Endodermal cell (in vitro differentiated cells): ENCODE data around the gene TYW1. TPM values are rescaled to one million over a fixed set of nuclear protein-coding genes. Genes with fewer than 3 reads are reported as not detected.

Source experiments
- DNase-seq: peaks from one replicate; pipeline ENCODE4 v3.0.0-alpha.2; 2017
- H3K27ac ChIP-seq: 2 replicates; pipeline ENCODE4 v1.5.1; 2013; ENCODE audit warnings: mild to moderate bottlenecking, low read depth, low read length, moderate library complexity
- H3K27me3 ChIP-seq: 2 replicates; pipeline ENCODE4 v1.6.1; 2013; ENCODE audit warnings: mild to moderate bottlenecking, low read length, moderate library complexity; ENCODE audit not compliant: insufficient read depth, control insufficient read depth, poor library complexity, severe bottlenecking
- H3K36me3 ChIP-seq: 2 replicates; pipeline ENCODE4 v1.7.0; 2013; ENCODE audit warnings: mild to moderate bottlenecking, low read length, moderate library complexity; ENCODE audit not compliant: control insufficient read depth, insufficient read depth
- H3K4me1 ChIP-seq: one replicate; pipeline ENCODE4 v1.7.0; 2013; ENCODE audit warnings: low read length; ENCODE audit not compliant: control insufficient read depth, insufficient read depth
- H3K4me3 ChIP-seq: 2 replicates; pipeline ENCODE4 v1.5.1; 2013; ENCODE audit warnings: mild to moderate bottlenecking, low read length, moderate library complexity
- H3K9ac ChIP-seq: 2 replicates; pipeline ENCODE4 v1.6.1; 2013; ENCODE audit warnings: mild to moderate bottlenecking, low read length, moderate library complexity; ENCODE audit not compliant: poor library complexity, severe bottlenecking; ENCODE audit errors: extremely low read depth
- H3K9me3 ChIP-seq: 2 replicates; pipeline ENCODE4 v1.6.1; 2013; ENCODE audit warnings: mild to moderate bottlenecking, low read length, moderate library complexity; ENCODE audit not compliant: control insufficient read depth
- H3K27ac Mint-ChIP-seq: 2 replicates; pipeline ENCODE4 v1.8.0; 2020; ENCODE audit warnings: mixed read lengths
- H3K27me3 Mint-ChIP-seq: 2 replicates; pipeline ENCODE4 v1.8.0; 2021; ENCODE audit warnings: mild to moderate bottlenecking, mixed read lengths; ENCODE audit not compliant: insufficient read depth
- H3K36me3 Mint-ChIP-seq: 2 replicates; pipeline ENCODE4 v1.8.0; 2020; ENCODE audit warnings: low read depth, mixed read lengths
- H3K4me1 Mint-ChIP-seq: 2 replicates; pipeline ENCODE4 v1.8.0; 2020; ENCODE audit warnings: mixed read lengths
- H3K4me3 Mint-ChIP-seq: 2 replicates; pipeline ENCODE4 v1.8.0; 2020; ENCODE audit warnings: mild to moderate bottlenecking, moderate library complexity, mixed read lengths
- H3K9me3 Mint-ChIP-seq: 2 replicates; pipeline ENCODE4 v1.8.0; 2020; ENCODE audit warnings: mild to moderate bottlenecking, mixed read lengths
- WGBS, 2 experiments: methylation state at CpG; one replicate each; pipeline versions ENCODE4 v1.1.5 to v1.1.7; 2013; ENCODE audit warnings: missing lambda C conversion rate in 2 of 2, mixed read lengths in 1 of 2; ENCODE audit not compliant: insufficient coverage in 1 of 2, insufficient read length in 1 of 2; 5-methylcytosine and 5-hydroxymethylcytosine counted together
- total RNA-seq, 2 donors: library from RNA; stranded (reverse); fragmentation: NEBNext Ultra II Directional in 1 of 2; extraction: Animal tissue kit (Norgen Biotek cat#: 25700) in 1 of 2; gene quantifications; 2 replicates in 1 of 2; 3 replicates in 1 of 2; pipeline ENCODE4 v1.2.1, GENCODE V29; 2021
- TF ChIP-seq, protein P1 (sequence below): fragments of 200-600 bp; sonication (generic); conservative IDR thresholded peaks from 2 replicates; pipeline ENCODE4 v1.5.0; 2021; ENCODE audit warnings: antibody characterized with exemption, mild to moderate bottlenecking

TYW1 gene
- total RNA-seq, 2 donors from 2014 or later, result 17.8 to 18.7 TPM

DNA sequence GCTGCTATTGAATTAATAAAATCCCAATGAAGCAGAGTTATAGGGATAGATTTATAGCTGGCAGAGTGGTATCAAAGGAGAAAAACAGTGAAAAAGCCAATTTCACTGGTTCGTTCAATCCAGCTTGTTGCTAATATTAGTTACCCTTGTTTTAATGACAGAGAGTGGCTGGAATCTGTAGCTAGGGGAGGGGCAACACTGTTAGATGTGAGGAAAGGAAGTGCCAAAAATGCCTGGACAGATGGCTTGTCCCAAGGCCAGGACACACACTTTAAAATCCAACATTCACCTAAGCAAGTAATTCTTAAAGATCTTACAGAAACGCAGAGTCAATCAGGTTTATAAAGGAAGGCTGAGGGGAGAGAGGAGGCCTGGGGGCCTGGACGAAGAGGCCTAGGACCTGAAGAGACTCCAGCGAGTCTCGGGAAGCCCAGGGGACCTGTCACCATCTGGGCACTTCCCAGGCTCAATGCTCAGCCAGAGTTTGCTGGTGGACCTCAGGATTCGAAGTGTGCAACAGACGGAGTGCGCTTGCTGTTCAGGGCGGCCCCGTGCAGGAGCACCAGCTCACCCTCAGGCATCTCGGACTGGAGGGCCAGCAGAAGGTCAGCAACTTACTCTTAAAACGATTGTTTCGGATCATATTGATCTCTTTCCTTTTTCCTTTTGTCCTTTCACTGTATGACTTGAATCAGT is 38.9 kb upstream of the TYW1 start:
- Histone ChIP-seq H3K4me1 (no peaks in the 10 kb centered on the region), H3K9ac (no peak overlapping the region), H3K27me3 (no peaks in the 10 kb centered on the region), H3K9me3 (no peaks in the 10 kb centered on the region), H3K4me3 (no peak overlapping the region), H3K27ac (peak overlapping the region; percentile 13), H3K36me3 (peaks cover 41% of the 10 kb centered on the region)
- Mint-ChIP-seq H3K27me3 (no peaks in the 10 kb centered on the region), H3K36me3 (peaks cover 62% of the 10 kb centered on the region), H3K4me1 (no peaks in the 10 kb centered on the region), H3K4me3 (no peak overlapping the region), H3K9me3 (no peaks in the 10 kb centered on the region), H3K27ac (no peak overlapping the region)
- TF ChIP-seq, protein P1, sequence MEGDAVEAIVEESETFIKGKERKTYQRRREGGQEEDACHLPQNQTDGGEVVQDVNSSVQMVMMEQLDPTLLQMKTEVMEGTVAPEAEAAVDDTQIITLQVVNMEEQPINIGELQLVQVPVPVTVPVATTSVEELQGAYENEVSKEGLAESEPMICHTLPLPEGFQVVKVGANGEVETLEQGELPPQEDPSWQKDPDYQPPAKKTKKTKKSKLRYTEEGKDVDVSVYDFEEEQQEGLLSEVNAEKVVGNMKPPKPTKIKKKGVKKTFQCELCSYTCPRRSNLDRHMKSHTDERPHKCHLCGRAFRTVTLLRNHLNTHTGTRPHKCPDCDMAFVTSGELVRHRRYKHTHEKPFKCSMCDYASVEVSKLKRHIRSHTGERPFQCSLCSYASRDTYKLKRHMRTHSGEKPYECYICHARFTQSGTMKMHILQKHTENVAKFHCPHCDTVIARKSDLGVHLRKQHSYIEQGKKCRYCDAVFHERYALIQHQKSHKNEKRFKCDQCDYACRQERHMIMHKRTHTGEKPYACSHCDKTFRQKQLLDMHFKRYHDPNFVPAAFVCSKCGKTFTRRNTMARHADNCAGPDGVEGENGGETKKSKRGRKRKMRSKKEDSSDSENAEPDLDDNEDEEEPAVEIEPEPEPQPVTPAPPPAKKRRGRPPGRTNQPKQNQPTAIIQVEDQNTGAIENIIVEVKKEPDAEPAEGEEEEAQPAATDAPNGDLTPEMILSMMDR, result no peak
- no peak for DNase-seq
- 94 to 96% methylated on average over 13 of the region's 13 CpGs for WGBS, 2 experiments

DNA sequence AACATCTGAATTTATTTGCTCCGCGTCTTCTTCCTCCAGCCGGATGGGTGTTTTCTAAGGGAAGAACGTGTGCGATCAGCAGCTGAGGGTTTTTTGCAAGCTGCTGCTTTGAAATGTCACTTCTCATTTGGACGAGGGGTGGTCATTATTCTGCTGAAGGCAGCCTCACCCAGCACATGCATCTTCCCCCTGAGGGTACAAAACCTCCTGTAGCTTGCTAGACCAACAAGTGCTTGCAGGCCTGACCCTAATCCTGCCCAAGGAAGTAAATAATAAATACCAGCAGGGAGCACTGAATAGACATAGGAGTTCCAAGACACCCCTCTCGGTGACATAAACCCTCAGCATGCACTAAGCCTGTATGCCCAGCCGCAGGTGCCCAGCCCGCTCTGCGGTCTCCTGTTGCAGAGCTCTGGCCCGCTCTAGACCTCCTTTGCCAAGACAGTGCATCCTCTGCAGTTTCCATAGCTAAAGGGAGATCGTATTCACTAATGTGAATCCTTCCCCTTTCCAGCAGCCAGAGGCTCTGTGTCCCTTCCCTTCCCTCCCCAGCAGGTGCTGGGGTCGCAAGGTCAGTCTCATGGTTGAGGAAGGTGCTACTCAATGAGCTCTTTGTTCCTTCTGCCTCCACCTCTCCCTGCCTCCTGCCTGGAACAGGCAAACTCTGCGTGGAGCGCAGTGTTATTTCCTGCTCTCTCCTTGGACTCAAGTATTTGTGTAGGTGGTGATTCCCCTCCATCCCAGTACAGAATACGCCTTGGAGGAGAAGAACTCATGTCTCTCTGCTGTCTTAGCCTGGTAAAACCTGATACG is 37.9 kb upstream of the TYW1 start:
- H3K9me3 Mint-ChIP-seq, result no peaks in the 10 kb centered on the region
- Histone ChIP-seq H3K9me3 (no peaks in the 10 kb centered on the region), H3K27me3 (no peaks in the 10 kb centered on the region), H3K4me1 (no peaks in the 10 kb centered on the region), H3K27ac (no peak overlapping the region), H3K36me3 (peaks cover 39% of the 10 kb centered on the region), H3K4me3 (no peak overlapping the region), H3K9ac (no peak overlapping the region)
- peaks cover 58% of the 10 kb centered on the region for H3K36me3 Mint-ChIP-seq
- no peak for DNase-seq
- no peaks in the 10 kb centered on the region for H3K27me3 Mint-ChIP-seq
- H3K27ac Mint-ChIP-seq, result no peak overlapping the region
- WGBS, 2 experiments, result 93 to 96% methylated on average over 13 to 17 of the region's 17 CpGs
- no peaks in the 10 kb centered on the region for H3K4me1 Mint-ChIP-seq
- no peak overlapping the region for H3K4me3 Mint-ChIP-seq
- TF ChIP-seq, protein P1, result no peak

- no peaks in the 10 kb centered on the region for H3K9me3 ChIP-seq
- H3K4me3 ChIP-seq, result no peak overlapping the region
- no peaks in the 10 kb centered on the region for H3K4me1 ChIP-seq
- peaks cover 8% of the 10 kb centered on the region for H3K9me3 Mint-ChIP-seq
- H3K27me3 ChIP-seq, result no peaks in the 10 kb centered on the region
- H3K4me3 Mint-ChIP-seq, result no peak overlapping the region
- 86 to 93% methylated on average over 3 to 4 of the region's 4 CpGs for WGBS, 2 experiments
- peaks cover 30% of the 10 kb centered on the region for H3K36me3 ChIP-seq
- no peaks in the 10 kb centered on the region for H3K27me3 Mint-ChIP-seq
- H3K27ac ChIP-seq, result no peak overlapping the region
- TF ChIP-seq, protein P1, result no peak
- H3K4me1 Mint-ChIP-seq, result no peaks in the 10 kb centered on the region
- H3K36me3 Mint-ChIP-seq, result peaks cover 52% of the 10 kb centered on the region
- H3K27ac Mint-ChIP-seq, result no peak overlapping the region
- H3K9ac ChIP-seq, result no peak overlapping the region
- DNase-seq, result no peak
Observed at GRCh38 chr7:66960192-66960591, 36.4 kb upstream of the TYW1 start.
